ENCODE data around the gene SLCO3A1.

The SLCO3A1 gene

DNA sequence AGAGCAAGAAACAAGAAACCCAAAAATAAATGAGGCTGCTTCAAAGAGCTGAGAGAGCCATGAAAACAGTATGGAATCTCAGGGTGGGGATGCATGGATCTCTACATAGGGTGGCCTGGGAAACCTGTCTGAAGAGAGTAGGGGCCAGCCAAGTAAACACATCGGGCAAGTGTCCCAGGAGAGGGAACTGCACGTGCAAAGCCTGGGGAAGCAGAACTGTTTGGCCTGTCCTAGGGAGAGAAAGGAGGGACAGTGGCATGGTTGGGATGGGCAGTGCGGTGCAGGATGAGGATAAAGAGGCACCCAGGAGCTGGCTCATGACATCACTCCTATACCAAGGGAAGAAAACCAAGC lies 271.1 kb downstream of the SLCO3A1 start:
- H3K36me3 ChIP-seq (ENCODE audit: control insufficient read depth in 2 of 2, insufficient read depth in 1 of 2, low read length in 2 of 2), result no peaks in the 10 kb centered on the region
- H3K27ac ChIP-seq (ENCODE audit: extremely low read depth, low read depth, low read length), result no peak overlapping the region
- CTCF ChIA-PET, result interaction anchor here (0.6 to 0.7 kb wide), 2 partner anchors 17 to 1851 kb away, joined by 3 to 9 read pairs; no protein-coding TSS in a partner anchor
- POLR2A ChIA-PET, result no interaction called here
- TF ChIP-seq ZNF777 (tag by site-specific recombination; IDR thresholded peaks at IDR 0.05; ENCODE audit: borderline replicate concordance) (no peak), ZNF707 (tag by site-specific recombination; IDR thresholded peaks at IDR 0.05) (no peak), ZNF596 (tag by site-specific recombination; IDR thresholded peaks at IDR 0.05) (no peak), GLIS2 (tag by site-specific recombination; IDR thresholded peaks at IDR 0.05) (no peak), ZNF211 (tag by site-specific recombination; IDR thresholded peaks at IDR 0.05; ENCODE audit: low read depth) (no peak), ZNF426 (tag by site-specific recombination; IDR thresholded peaks at IDR 0.05) (no peak), ZNF692 (tag by site-specific recombination; IDR thresholded peaks at IDR 0.05) (no peak), SETDB1 (IDR thresholded peaks at IDR 0.05; ENCODE audit: insufficient read length, low read length) (no peak), ZSCAN23 (tag by site-specific recombination; IDR thresholded peaks at IDR 0.05) (no peak)
- TF ChIP-seq, protein P1, sequence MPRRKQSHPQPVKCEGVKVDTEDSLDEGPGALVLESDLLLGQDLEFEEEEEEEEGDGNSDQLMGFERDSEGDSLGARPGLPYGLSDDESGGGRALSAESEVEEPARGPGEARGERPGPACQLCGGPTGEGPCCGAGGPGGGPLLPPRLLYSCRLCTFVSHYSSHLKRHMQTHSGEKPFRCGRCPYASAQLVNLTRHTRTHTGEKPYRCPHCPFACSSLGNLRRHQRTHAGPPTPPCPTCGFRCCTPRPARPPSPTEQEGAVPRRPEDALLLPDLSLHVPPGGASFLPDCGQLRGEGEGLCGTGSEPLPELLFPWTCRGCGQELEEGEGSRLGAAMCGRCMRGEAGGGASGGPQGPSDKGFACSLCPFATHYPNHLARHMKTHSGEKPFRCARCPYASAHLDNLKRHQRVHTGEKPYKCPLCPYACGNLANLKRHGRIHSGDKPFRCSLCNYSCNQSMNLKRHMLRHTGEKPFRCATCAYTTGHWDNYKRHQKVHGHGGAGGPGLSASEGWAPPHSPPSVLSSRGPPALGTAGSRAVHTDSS (tag by site-specific recombination; IDR thresholded peaks at IDR 0.05), result no peak
- TF ChIP-seq, protein P2, sequence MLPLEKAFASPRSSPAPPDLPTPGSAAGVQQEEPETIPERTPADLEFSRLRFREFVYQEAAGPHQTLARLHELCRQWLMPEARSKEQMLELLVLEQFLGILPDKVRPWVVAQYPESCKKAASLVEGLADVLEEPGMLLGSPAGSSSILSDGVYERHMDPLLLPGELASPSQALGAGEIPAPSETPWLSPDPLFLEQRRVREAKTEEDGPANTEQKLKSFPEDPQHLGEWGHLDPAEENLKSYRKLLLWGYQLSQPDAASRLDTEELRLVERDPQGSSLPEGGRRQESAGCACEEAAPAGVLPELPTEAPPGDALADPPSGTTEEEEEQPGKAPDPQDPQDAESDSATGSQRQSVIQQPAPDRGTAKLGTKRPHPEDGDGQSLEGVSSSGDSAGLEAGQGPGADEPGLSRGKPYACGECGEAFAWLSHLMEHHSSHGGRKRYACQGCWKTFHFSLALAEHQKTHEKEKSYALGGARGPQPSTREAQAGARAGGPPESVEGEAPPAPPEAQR (tag by site-specific recombination; IDR thresholded peaks at IDR 0.05), result no peak
- TF ChIP-seq, protein P3, sequence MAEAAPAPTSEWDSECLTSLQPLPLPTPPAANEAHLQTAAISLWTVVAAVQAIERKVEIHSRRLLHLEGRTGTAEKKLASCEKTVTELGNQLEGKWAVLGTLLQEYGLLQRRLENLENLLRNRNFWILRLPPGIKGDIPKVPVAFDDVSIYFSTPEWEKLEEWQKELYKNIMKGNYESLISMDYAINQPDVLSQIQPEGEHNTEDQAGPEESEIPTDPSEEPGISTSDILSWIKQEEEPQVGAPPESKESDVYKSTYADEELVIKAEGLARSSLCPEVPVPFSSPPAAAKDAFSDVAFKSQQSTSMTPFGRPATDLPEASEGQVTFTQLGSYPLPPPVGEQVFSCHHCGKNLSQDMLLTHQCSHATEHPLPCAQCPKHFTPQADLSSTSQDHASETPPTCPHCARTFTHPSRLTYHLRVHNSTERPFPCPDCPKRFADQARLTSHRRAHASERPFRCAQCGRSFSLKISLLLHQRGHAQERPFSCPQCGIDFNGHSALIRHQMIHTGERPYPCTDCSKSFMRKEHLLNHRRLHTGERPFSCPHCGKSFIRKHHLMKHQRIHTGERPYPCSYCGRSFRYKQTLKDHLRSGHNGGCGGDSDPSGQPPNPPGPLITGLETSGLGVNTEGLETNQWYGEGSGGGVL (tag by site-specific recombination; IDR thresholded peaks at IDR 0.05), result no peak
- TF ChIP-seq, protein P4, sequence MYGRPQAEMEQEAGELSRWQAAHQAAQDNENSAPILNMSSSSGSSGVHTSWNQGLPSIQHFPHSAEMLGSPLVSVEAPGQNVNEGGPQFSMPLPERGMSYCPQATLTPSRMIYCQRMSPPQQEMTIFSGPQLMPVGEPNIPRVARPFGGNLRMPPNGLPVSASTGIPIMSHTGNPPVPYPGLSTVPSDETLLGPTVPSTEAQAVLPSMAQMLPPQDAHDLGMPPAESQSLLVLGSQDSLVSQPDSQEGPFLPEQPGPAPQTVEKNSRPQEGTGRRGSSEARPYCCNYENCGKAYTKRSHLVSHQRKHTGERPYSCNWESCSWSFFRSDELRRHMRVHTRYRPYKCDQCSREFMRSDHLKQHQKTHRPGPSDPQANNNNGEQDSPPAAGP (tag by site-specific recombination; IDR thresholded peaks at IDR 0.05), result no peak
- H3K4me3 ChIP-seq (ENCODE audit: low read depth, low read length), result no peak overlapping the region
- no peaks in the 10 kb centered on the region for H3K9me3 ChIP-seq (ENCODE audit: control insufficient read depth, insufficient read depth, low read depth, low read length)
- no peaks in the 10 kb centered on the region for H3K4me1 ChIP-seq (ENCODE audit: control insufficient read depth, insufficient read depth, low read length)

GRCh38 chr15:92128788-92129187 lies 275.3 kb downstream of the SLCO3A1 start:
- POLR2A ChIA-PET, result no interaction called here
- H3K9me3 ChIP-seq (ENCODE audit: control insufficient read depth, insufficient read depth, low read depth, low read length), result no peaks in the 10 kb centered on the region
- H3K4me3 ChIP-seq (ENCODE audit: low read depth, low read length), result no peak overlapping the region
- H3K36me3 ChIP-seq (ENCODE audit: control insufficient read depth in 2 of 2, insufficient read depth in 1 of 2, low read length in 2 of 2), result no peaks in the 10 kb centered on the region
- no peak overlapping the region for H3K27ac ChIP-seq (ENCODE audit: extremely low read depth, low read depth, low read length)
- CTCF ChIA-PET, result no interaction called here
- TF ChIP-seq ZNF548 (tag by site-specific recombination; IDR thresholded peaks at IDR 0.05) (no peak), HOXC10 (CRISPR knock-in tag; IDR thresholded peaks at IDR 0.05) (no peak), ZNF423 (tag by site-specific recombination; IDR thresholded peaks at IDR 0.05) (no peak), ZNF768 (tag by site-specific recombination; IDR thresholded peaks at IDR 0.05) (no peak), ZNF211 (tag by site-specific recombination; IDR thresholded peaks at IDR 0.05; ENCODE audit: low read depth) (no peak), EGR2 (tag by site-specific recombination; IDR thresholded peaks at IDR 0.05; ENCODE audit: low read depth) (no peak), ZNF626 (tag by site-specific recombination; IDR thresholded peaks at IDR 0.05) (no peak), MEIS1 (CRISPR knock-in tag; IDR thresholded peaks at IDR 0.05; ENCODE audit: borderline replicate concordance) (no peak), ZNF747 (tag by site-specific recombination; IDR thresholded peaks at IDR 0.05) (no peak), GLI2 (tag by site-specific recombination; IDR thresholded peaks at IDR 0.05; ENCODE audit: borderline replicate concordance, low read depth) (no peak), ZNF132 (tag by site-specific recombination; IDR thresholded peaks at IDR 0.05; ENCODE audit: borderline replicate concordance) (no peak), REPIN1 (tag by site-specific recombination; IDR thresholded peaks at IDR 0.05; ENCODE audit: low read depth) (no peak), ZNF174 (tag by site-specific recombination; IDR thresholded peaks at IDR 0.05) (no peak), ZNF416 (tag by site-specific recombination; IDR thresholded peaks at IDR 0.05) (no peak), ZNF26 (tag by site-specific recombination; IDR thresholded peaks at IDR 0.05) (no peak)
- no peaks in the 10 kb centered on the region for H3K4me1 ChIP-seq (ENCODE audit: control insufficient read depth, insufficient read depth, low read length)
